Keratinocyte (primary cell): ENCODE measurements around the gene HPD. TPM values are rescaled to one million over a fixed set of nuclear protein-coding genes. Genes with fewer than 3 reads are reported as not detected.

Experiments
- DNase-seq: peaks from one replicate; pipeline ENCODE4 v3.0.0-alpha.2; 2011; ENCODE audit warnings: low read depth, missing footprints, low spot score
- FAIRE-seq: peaks from 2 replicates; lab custom pipeline; 2011; peaks lifted over from hg19 to GRCh38; lab: Jason Lieb, UNC
- H2AFZ ChIP-seq: 2 replicates; pipeline ENCODE4 v1.6.0; 2012; ENCODE audit warnings: low read length, control low read depth, inconsistent platforms; ENCODE audit not compliant: control insufficient read depth
- H3K27ac ChIP-seq: 2 replicates; pipeline ENCODE4 v1.5.1; 2011; ENCODE audit warnings: low read length; ENCODE audit not compliant: control insufficient read depth, insufficient read depth
- H3K27me3 ChIP-seq: 3 replicates; pipeline ENCODE4 v1.6.0; 2011; ENCODE audit warnings: low read length; ENCODE audit not compliant: control insufficient read depth, insufficient read depth; ENCODE audit errors: extremely low read depth
- H3K36me3 ChIP-seq, 2 experiments: 2 replicates in 1 of 2; 3 replicates in 1 of 2; pipeline ENCODE4 v1.5.1; 2011; ENCODE audit warnings: low read length in 2 of 2, mild to moderate bottlenecking in 1 of 2; ENCODE audit not compliant: control insufficient read depth in 2 of 2, insufficient read depth in 2 of 2; ENCODE audit errors: extremely low read depth in 1 of 2
- H3K4me1 ChIP-seq: 3 replicates; pipeline ENCODE4 v1.5.1; 2011; ENCODE audit warnings: low read length; ENCODE audit not compliant: control insufficient read depth, insufficient read depth; ENCODE audit errors: extremely low read depth
- H3K4me2 ChIP-seq: 3 replicates; pipeline ENCODE4 v1.6.0; 2011; ENCODE audit warnings: low read depth, low read length; ENCODE audit not compliant: control insufficient read depth, insufficient read depth; ENCODE audit errors: extremely low read depth
- H3K4me3 ChIP-seq, 3 experiments: fragments of 200-600 bp in 1 of 3; sonication (generic) in 1 of 3; 2 replicates in 2 of 3; 3 replicates in 1 of 3; pipeline ENCODE4 v1.5.1; 2011 to 2016; ENCODE audit warnings: low read length in 3 of 3, mild to moderate bottlenecking in 3 of 3, control low read depth in 2 of 3, inconsistent platforms in 1 of 3, low read depth in 1 of 3, mixed read lengths in 1 of 3, mixed run types in 1 of 3, moderate library complexity in 1 of 3; ENCODE audit not compliant: control insufficient read depth in 2 of 3, insufficient read depth in 2 of 3; ENCODE audit errors: extremely low read depth in 1 of 3
- H3K79me2 ChIP-seq: 2 replicates; pipeline ENCODE4 v1.6.0; 2012; ENCODE audit warnings: low read length; ENCODE audit not compliant: control insufficient read depth, insufficient read depth
- H3K9ac ChIP-seq: 3 replicates; pipeline ENCODE4 v1.6.0; 2011; ENCODE audit warnings: low read length; ENCODE audit not compliant: control insufficient read depth, insufficient read depth; ENCODE audit errors: extremely low read depth
- H3K9me1 ChIP-seq: 3 replicates; pipeline ENCODE4 v1.6.0; 2011; ENCODE audit warnings: low read length; ENCODE audit not compliant: control insufficient read depth, insufficient read depth; ENCODE audit errors: extremely low read depth
- H3K9me3 ChIP-seq: 2 replicates; pipeline ENCODE4 v1.5.1; 2012; ENCODE audit warnings: low read depth, low read length; ENCODE audit not compliant: control insufficient read depth
- H4K20me1 ChIP-seq: 3 replicates; pipeline ENCODE4 v1.6.0; 2011; ENCODE audit warnings: low read length; ENCODE audit not compliant: control insufficient read depth, insufficient read depth; ENCODE audit errors: extremely low read depth
- CTCF ChIP-seq, 3 experiments: IDR thresholded peaks in 1 of 3; conservative IDR thresholded peaks in 1 of 3; optimal IDR thresholded peaks in 1 of 3; 2 replicates in 2 of 3; 3 replicates in 1 of 3; pipeline versions ENCODE3 to v1.5.1; 2011; ENCODE audit warnings: low read length in 3 of 3, mild to moderate bottlenecking in 3 of 3, moderate library complexity in 2 of 3, control low read depth in 1 of 3, inconsistent platforms in 1 of 3; ENCODE audit not compliant: insufficient read depth in 2 of 3; ENCODE audit errors: extremely low read depth in 1 of 3
- EZH2 ChIP-seq: IDR thresholded peaks from one replicate; pipeline ENCODE4 v1.6.1; 2012; ENCODE audit warnings: inconsistent platforms, mild to moderate bottlenecking, low read length, moderate library complexity
- dilution Hi-C: fragments of 300-500 bp; cut with MboI; formaldehyde crosslinking; loops from one replicate; pipeline ENCODE4 v1.7.0; 2020; ENCODE audit warnings: low sequenced_read_pairs; ENCODE audit not compliant: extremely low pct_ligation_motif_present
- polyA plus RNA-seq, 5 experiments: library from polyadenylated mRNA; depleted of rRNA in 3 of 5; stranded (reverse) in 3 of 5; stranded (forward) in 1 of 5; unstranded in 1 of 5; fragments of >200 nt; gene quantifications; 1 replicate in 1 of 5; 2 replicates in 3 of 5; 3 replicates in 1 of 5; pipeline versions ENCODE4 v1.2.1 to v1.2.3, GENCODE V29; 2011 to 2012; ENCODE audit warnings: missing spikeins in 2 of 5, low read depth in 1 of 5, low replicate concordance in 1 of 5

The HPD gene
- polyA plus RNA-seq, 1 donor (not counting 4 experiments of a cell fraction or from before 2014, with no cell fraction given) = not detected

DNA sequence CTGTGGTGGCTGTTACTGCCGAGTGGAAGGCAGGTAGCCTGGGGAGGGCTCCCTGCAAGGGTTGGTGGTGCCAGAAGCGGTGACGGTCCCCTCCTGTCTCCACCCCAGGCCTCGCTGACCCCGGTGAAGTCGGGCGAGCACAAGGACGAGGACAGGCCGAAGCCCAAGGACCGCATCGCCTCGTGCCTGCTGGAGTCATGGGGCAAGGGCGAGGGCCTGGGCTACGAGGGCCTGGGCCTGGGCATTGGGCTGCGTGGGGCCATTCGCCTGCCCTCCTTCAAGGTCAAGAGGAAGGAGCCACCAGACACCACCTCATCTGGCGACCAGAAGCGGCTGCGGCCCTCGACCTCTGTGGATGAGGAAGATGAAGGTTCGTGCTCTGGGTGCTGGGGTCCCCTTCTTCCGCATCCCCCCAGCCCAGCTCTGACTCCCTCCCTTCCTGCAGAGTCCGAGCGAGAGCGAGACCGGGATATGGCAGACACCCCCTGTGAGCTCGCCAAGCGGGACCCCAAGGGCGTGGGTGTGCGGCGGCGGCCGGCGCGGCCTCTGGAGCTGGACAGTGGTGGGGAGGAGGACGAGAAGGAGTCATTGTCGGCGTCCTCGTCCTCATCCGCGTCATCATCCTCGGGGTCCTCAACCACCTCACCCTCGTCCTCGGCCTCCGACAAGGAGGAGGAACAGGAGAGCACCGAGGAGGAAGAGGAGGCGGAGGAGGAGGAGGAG lies 41.6 kb downstream of the HPD start:
- H3K4me2 ChIP-seq = no peak overlapping the region
- peaks cover 17% of the 10 kb centered on the region for H3K4me1 ChIP-seq
- no peaks in the 10 kb centered on the region for H3K27me3 ChIP-seq
- FAIRE-seq (no peak), DNase-seq (no peak)
- no peaks in the 10 kb centered on the region for H3K9me3 ChIP-seq
- no peak overlapping the region for H3K4me3 ChIP-seq
- H2AFZ ChIP-seq = no peak overlapping the region
- peaks cover 38 to 44% of the 10 kb centered on the region in 2 experiments for H3K36me3 ChIP-seq
- H3K9ac ChIP-seq = no peak overlapping the region
- dilution Hi-C loops = no loop called here
- H4K20me1 ChIP-seq = peaks cover 6% of the 10 kb centered on the region
- TF ChIP-seq CTCF (optimal IDR thresholded peaks at IDR 0.05 in 1 of 3, IDR thresholded peaks at IDR 0.05 in 1 of 3, conservative IDR thresholded peaks at IDR 0.05 in 1 of 3; ENCODE audit: extremely low read depth in 1 of 3, insufficient read depth in 2 of 3, low read length in 3 of 3) = no peak
- H3K27ac ChIP-seq = no peak overlapping the region
- H3K9me1 ChIP-seq = no peaks in the 10 kb centered on the region
- peaks cover 26% of the 10 kb centered on the region for H3K79me2 ChIP-seq

DNA sequence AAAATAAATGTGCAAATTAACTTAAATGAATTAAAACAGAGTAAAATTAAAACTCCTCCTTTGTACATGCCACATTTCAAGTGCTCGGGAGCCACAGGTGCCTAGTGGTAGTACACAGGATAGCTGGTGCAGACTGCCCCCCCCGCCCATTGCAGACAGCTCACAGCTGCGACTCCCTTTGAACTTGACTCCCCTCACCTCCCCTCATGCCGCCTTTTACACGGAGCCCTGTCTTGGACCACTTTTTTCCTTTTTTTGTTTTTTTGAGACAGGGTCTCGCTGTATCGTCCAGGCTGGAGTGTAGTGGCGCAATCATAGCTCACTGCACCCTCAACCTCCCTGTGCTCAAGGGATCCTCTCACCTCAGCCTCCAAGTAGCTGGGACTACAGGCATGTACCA lies 43.4 kb downstream of the HPD start:
- dilution Hi-C loops = no loop called here
- Histone ChIP-seq H3K27ac (no peak overlapping the region), H3K4me1 (peaks cover 27% of the 10 kb centered on the region), H3K9me3 (no peaks in the 10 kb centered on the region), H3K4me2 (no peak overlapping the region), H3K36me3 (peaks cover 49 to 51% of the 10 kb centered on the region in 2 experiments), H3K9me1 (no peaks in the 10 kb centered on the region), H3K27me3 (no peaks in the 10 kb centered on the region), H2AFZ (no peak overlapping the region), H3K4me3 (no peak overlapping the region), H3K9ac (no peak overlapping the region), H3K79me2 (peaks cover 43% of the 10 kb centered on the region), H4K20me1 (peaks cover 17% of the 10 kb centered on the region)
- no peak for TF ChIP-seq CTCF (optimal IDR thresholded peaks at IDR 0.05 in 1 of 3, IDR thresholded peaks at IDR 0.05 in 1 of 3, conservative IDR thresholded peaks at IDR 0.05 in 1 of 3; ENCODE audit: extremely low read depth in 1 of 3, insufficient read depth in 2 of 3, low read length in 3 of 3)
- TF ChIP-seq EZH2 = no peak
- no peak for FAIRE-seq
- DNase-seq = no peak
